HL-60/S4 treated with phorbol 12-myristate 13-acetate at 8.2 ng/mL for 4 days and 3 days (cell line): ENCODE data around the gene GGT7.
"Not testable (repeated sequence)": the region's sequence is repeated elsewhere in the genome, so short reads cannot be mapped to it uniquely, and the experiment has no call there.

Experiments
- in situ Hi-C: fragments of 300-500 bp; cut with MboI; formaldehyde crosslinking; loops from 2 replicates; pipeline ENCODE4 v1.15.0; 2022; ENCODE audit warnings: low sequenced_read_pairs

GGT7 gene

GRCh38 chr20:34883809-34884208 is 11.2 kb upstream of the GGT7 start:
- in situ Hi-C loops: no loop called here

GRCh38 chr20:34883087-34883688 is 10.5 kb upstream of the GGT7 start:
- in situ Hi-C loops: no loop called here

DNA sequence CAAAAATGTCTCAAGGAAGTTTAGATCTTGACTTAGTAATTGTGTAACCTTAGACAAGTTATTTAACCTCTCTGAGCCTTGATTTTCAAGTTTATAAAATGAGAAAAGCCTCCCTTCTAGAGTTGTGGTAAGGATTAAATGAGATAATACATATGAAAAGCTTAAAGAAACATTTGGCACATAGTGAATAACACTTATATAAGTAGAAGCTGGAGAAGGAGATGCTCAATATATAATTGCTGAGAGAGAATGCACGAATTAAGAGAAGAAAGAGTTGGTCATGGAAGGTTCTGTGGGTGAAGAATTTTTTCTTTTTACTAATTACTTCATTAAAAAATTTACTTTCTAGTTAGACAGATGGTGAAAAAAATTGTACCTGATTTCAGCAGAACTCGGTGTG is 9.0 kb upstream of the GGT7 start:
- in situ Hi-C loops: no loop called here

DNA sequence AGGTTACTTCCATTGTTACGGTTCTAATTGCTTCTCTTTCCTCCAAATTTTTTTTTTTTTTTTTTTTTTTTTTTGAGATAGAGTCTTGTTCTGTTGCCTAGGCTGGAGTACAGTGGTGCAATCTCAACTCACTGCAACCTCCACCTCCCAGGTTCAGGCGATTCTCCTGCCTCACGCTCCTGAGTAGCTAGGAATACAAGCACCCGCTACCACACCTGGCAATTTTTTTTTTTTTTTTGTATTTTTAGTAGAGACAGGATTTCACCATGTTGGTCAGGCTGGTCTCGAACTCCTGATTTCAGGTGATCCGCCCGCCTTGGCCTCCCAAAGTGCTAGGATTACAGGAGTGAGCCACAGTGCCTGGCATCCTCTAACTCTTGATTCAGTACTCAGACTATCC is 8.3 kb upstream of the GGT7 start:
- in situ Hi-C loops: not testable (repeated sequence)

DNA sequence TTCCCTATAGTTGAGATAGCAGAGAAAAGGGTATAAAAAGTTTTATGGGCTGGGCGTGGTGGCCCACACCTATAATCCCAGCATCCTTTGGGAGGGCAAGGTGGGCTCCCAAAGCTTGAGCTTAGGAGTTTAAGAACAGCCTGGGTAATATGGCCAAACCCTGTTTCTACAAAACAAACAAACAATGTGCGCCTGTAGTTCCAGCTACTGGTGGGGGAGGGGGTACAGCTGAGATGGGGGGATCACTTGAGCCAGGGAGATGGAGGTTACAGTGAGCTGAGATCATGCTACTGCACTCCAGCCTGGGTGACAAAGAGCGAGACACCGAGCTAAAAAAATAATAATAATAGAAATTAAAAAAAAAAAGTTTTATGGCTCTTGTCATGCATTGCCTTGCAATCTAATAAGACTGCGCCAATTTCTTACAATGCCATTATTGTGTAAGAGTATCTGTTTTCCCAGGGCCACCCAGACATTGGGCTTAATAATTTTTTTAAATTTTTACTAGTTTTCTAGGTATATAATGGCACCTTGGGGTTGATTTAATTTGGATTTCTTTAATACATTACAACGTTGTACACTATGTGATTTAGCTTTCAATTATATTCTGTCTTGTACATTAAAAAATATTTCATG is 7.7 kb upstream of the GGT7 start:
- in situ Hi-C loops: no loop called here

DNA sequence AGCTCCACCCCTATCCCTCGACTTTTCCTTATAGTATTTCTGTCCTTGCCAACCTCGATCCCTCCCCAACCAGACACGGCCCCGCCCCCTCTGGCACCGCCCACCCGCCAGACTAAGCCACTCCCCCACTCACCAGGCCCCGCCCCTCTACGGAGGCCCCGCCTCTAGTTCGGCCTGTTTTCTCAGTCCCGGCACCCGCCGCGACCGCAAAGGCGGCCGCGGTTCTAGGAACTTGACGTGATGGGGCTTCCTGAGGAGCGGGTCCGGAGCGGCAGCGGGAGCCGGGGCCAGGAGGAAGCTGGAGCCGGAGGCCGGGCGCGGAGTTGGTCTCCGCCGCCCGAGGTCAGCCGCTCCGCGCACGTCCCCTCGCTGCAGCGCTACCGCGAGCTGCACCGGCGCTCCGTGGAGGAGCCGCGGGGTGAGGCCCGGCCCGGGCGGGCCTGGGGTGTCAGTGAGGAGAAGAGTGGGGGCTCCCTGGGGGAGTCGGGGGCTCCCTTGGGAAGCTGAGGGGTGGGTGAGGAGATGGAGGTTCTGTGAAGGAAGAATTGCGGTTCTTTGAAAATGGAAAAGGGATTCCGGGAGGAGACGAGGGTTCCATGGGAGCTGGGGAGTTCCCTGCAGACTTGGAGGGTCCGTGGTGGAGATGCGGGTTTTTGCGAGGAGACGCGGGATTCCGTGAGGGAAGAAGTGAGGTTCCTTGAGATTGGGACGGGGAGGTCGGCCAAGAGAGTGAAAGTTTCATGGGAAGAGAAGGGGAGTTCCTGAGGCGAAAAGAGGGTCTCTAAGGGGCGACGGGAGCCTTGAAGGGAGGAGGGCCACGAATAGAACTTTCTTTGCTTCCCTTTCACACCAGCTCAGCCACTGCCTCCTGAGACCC is 4.0 kb upstream of the GGT7 start, which contains the start of gene ACSS2:
Gene ACSS2 (plus strand): TSS at position 207 of the 877 bp plus-strand sequence. CDS start 34 bp downstream, at position 241.
- in situ Hi-C loops: no loop called here

- in situ Hi-C loops: no loop called here
Measured at GRCh38 chr20:34875642-34876405, 3.2 kb upstream of the GGT7 start.

- in situ Hi-C loops: no loop called here
Measured at GRCh38 chr20:34874094-34874654, 1.5 kb upstream of the GGT7 start.

GRCh38 chr20:34873583-34874093 is 982 bp upstream of the GGT7 start:
- in situ Hi-C loops: no loop called here

- in situ Hi-C loops: no loop called here
Measured at GRCh38 chr20:34871966-34872621, 562 bp downstream of the GGT7 start.

- in situ Hi-C loops: no loop called here
Measured at GRCh38 chr20:34871320-34871926, 1.2 kb downstream of the GGT7 start.

- in situ Hi-C loops: no loop called here
Measured at GRCh38 chr20:34864216-34864615, 8.4 kb downstream of the GGT7 start.

- in situ Hi-C loops: no loop called here
Measured at GRCh38 chr20:34863421-34863965, 9.2 kb downstream of the GGT7 start.

DNA sequence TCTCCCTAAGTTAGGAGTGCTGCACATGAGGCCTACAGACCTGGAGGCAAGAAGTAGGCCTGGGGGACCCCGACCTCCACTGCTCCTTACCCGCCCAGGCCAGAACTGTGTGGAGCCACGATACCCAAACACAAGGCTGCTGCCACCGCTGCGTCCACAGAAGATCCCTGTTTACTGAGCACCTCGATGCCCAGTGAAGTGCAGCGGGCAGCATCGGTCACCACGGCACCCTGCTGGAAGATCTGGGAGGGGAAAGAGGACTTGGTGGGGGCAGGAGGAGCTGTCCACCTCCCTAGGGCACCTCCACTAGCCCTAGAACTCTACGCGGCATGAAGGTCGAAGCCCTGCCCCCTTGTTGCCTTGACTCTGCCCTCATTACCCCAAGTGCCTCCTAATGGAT is 9.9 kb downstream of the GGT7 start:
- in situ Hi-C loops: no loop called here

GRCh38 chr20:34861386-34862084 is 11.1 kb downstream of the GGT7 start:
- in situ Hi-C loops: no loop called here

DNA sequence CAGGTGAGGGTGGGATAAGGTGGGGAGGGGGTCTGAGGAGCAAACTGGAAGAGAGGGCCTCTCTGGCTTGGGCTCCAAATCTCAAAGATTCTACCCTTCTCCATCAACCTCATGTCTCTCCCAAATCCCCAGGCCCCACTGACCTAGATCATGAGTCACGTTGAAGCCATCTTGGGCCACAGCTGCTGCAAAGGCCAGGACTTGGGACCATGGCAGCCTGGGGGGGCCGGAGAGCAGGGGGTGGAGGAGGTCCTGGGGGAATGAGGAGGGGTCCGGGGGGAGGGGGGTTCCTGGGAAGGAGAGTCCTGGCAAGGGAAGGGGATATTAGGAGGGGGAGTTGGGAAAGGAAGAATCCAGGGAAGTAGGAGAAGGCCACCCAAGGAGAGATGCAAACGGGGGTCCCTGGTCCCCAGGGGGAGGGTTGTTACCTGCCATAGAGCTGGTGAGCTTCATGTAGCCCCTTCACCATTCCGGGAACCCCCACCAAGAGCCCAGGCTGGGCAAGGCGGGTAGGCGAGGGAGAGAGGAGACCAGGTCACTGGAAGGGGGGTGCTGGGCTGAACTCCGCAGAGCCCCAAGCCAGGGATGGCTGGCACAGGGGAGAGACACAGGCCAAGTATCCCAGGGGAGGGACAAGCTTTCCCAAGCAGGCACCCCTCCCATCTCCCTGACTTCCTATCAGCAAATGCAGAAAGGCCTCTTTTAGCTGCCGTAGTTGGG is 12.7 kb downstream of the GGT7 start:
- in situ Hi-C loops: no loop called here

- in situ Hi-C loops: no loop called here
Measured at GRCh38 chr20:34859367-34859766, 13.3 kb downstream of the GGT7 start.

DNA sequence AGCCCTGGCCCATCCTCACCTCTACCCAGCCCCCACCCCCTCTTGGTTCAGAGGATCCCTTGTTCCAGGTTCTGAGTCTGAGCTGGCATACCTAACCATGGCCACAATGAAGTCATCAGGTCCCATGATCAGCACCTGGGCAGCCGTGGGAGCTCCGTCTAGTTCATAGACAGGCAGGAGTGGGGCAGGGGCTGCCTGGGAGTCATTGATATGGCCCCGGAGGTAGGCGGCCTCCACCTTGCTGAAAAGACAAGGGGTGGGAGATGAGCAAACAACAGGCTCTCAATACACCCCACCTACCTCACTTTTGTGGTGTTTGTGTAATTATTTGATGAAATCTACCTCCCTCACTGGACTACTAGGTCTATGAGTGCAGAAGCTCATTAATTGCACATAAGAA is 20.4 kb downstream of the GGT7 start:
- in situ Hi-C loops: no loop called here
